IMR-90 (cell line): Measurements from ENCODE around the gene CRYBA1. TPM values are rescaled to one million over a fixed set of nuclear protein-coding genes. Genes with fewer than 3 reads are reported as not detected.
"Not testable (repeated sequence)": the region's sequence is repeated elsewhere in the genome, so short reads cannot be mapped to it uniquely, and the experiment has no call there.

ENCODE experiments used
- ATAC-seq: fragments of 200-7000 bp; cut with Tn5 transposase; 2 replicates; pipeline ENCODE4 v1.9.1; 2020; ENCODE audit warnings: low read depth, mild to moderate bottlenecking, moderate library complexity
- BruUV-seq: library from RNA; stranded (reverse); fragments of 400-500 nt; replicated peaks from 2 replicates; lab custom pipeline; 2021; lab: Mats Ljungman, UMichigan
- CTCF ChIA-PET: fragments of 300-600 bp; formaldehyde crosslinking; extraction: SDS; loops from one replicate; lab custom pipeline; 2021; ENCODE audit warnings: antibody characterized with exemption; lab: Yijun Ruan, JAX
- POLR2A ChIA-PET: fragments of 300-600 bp; sonication (Branson Sonifier 250); formaldehyde crosslinking; loops from one replicate; lab custom pipeline; 2022; ENCODE audit warnings: antibody characterized with exemption; ENCODE audit not compliant: unreplicated experiment; lab: Charles Lee
- DNase-seq: peaks from one replicate; pipeline ENCODE4 v3.0.0; 2013
- H2AFZ ChIP-seq: replicated peaks from 2 replicates; pipeline ENCODE3; 2013; ENCODE audit warnings: low read length, mild to moderate bottlenecking; ENCODE audit not compliant: poor library complexity
- H2AK5ac ChIP-seq: 2 replicates; pipeline ENCODE4 v1.6.1; 2013; ENCODE audit warnings: low read depth, low read length, inconsistent platforms
- H2AK9ac ChIP-seq: replicated peaks from 2 replicates; pipeline ENCODE3; 2013; ENCODE audit warnings: mild to moderate bottlenecking, low read depth, low read length, moderate library complexity; ENCODE audit not compliant: poor library complexity
- H2BK120ac ChIP-seq: 2 replicates; pipeline ENCODE4 v1.6.1; 2013; ENCODE audit warnings: low read depth, low read length, inconsistent platforms
- H2BK15ac ChIP-seq: 3 replicates; pipeline ENCODE4 v1.6.1; 2013; ENCODE audit warnings: low read depth, low read length, inconsistent platforms
- H2BK20ac ChIP-seq: 2 replicates; pipeline ENCODE4 v1.6.1; 2013; ENCODE audit warnings: low read depth, mild to moderate bottlenecking, inconsistent platforms, low read length, moderate library complexity
- H2BK5ac ChIP-seq: 2 replicates; pipeline ENCODE4 v1.6.1; 2013; ENCODE audit warnings: mild to moderate bottlenecking, low read depth, low read length, inconsistent platforms; ENCODE audit not compliant: poor library complexity, severe bottlenecking
- H3K14ac ChIP-seq: replicated peaks from 2 replicates; pipeline ENCODE4 v1.6.1; 2013; ENCODE audit warnings: low read depth, low read length, inconsistent platforms
- H3K18ac ChIP-seq: 2 replicates; pipeline ENCODE4 v1.6.1; 2013; ENCODE audit warnings: low read depth, low read length, control low read depth
- H3K23ac ChIP-seq: 2 replicates; pipeline ENCODE4 v1.6.1; 2013; ENCODE audit warnings: low read depth, low read length, inconsistent platforms
- H3K27ac ChIP-seq: 2 replicates; pipeline ENCODE4 v1.5.1; 2013; ENCODE audit warnings: mild to moderate bottlenecking, control low read depth, low read length; ENCODE audit not compliant: insufficient read depth
- H3K27me3 ChIP-seq: 2 replicates; pipeline ENCODE4 v1.6.1; 2013; ENCODE audit warnings: low read length; ENCODE audit not compliant: control insufficient read depth, insufficient read depth
- H3K36me3 ChIP-seq: 2 replicates; pipeline ENCODE4 v1.6.1; 2013; ENCODE audit warnings: low read length, mixed read lengths; ENCODE audit not compliant: control insufficient read depth, insufficient read depth
- H3K4ac ChIP-seq: 2 replicates; pipeline ENCODE4 v1.6.1; 2013; ENCODE audit warnings: low read depth, low read length, inconsistent platforms
- H3K4me1 ChIP-seq: 2 replicates; pipeline ENCODE4 v1.6.1; 2013; ENCODE audit warnings: low read length, mixed read lengths; ENCODE audit not compliant: control insufficient read depth, insufficient read depth
- H3K4me2 ChIP-seq: 2 replicates; pipeline ENCODE4 v1.6.1; 2013; ENCODE audit warnings: low read depth, mild to moderate bottlenecking, control low read depth, low read length, moderate library complexity
- H3K4me3 ChIP-seq: 2 replicates; pipeline ENCODE4 v1.5.1; 2013; ENCODE audit warnings: low read depth, mild to moderate bottlenecking, control low read depth, low read length, moderate library complexity; ENCODE audit not compliant: insufficient read depth
- H3K56ac ChIP-seq: 2 replicates; pipeline ENCODE4 v1.6.1; 2013; ENCODE audit warnings: low read length, inconsistent platforms; ENCODE audit not compliant: insufficient read depth; ENCODE audit errors: extremely low read depth
- H3K79me1 ChIP-seq, 2 experiments: 2 replicates each; pipeline ENCODE4 v1.6.1; 2013; ENCODE audit warnings: low read length in 2 of 2, inconsistent platforms in 1 of 2, low read depth in 1 of 2
- H3K9ac ChIP-seq: 2 replicates; pipeline ENCODE4 v1.6.1; 2013; ENCODE audit warnings: low read depth, low read length, control low read depth
- H3K9me1 ChIP-seq: 2 replicates; pipeline ENCODE4 v1.6.1; 2013; ENCODE audit warnings: low read length, inconsistent platforms; ENCODE audit not compliant: insufficient read depth
- H3K9me3 ChIP-seq: 2 replicates; pipeline ENCODE4 v1.6.1; 2013; ENCODE audit warnings: low read length; ENCODE audit not compliant: control insufficient read depth, insufficient read depth
- H4K20me1 ChIP-seq: 2 replicates; pipeline ENCODE4 v1.6.1; 2013; ENCODE audit warnings: low read length, inconsistent platforms; ENCODE audit not compliant: insufficient read depth
- H4K5ac ChIP-seq: 2 replicates; pipeline ENCODE4 v1.6.1; 2013; ENCODE audit warnings: mild to moderate bottlenecking, low read depth, low read length, control low read depth
- H4K8ac ChIP-seq, 2 experiments: 2 replicates each; pipeline ENCODE4 v1.6.1; 2013; ENCODE audit warnings: low read depth in 2 of 2, low read length in 2 of 2, control low read depth in 1 of 2, inconsistent platforms in 1 of 2
- H4K91ac ChIP-seq: 2 replicates; pipeline ENCODE4 v1.6.1; 2013; ENCODE audit warnings: low read depth, low read length, inconsistent platforms; ENCODE audit not compliant: insufficient read depth
- WGBS, 2 experiments: methylation state at CpG; one replicate each; pipeline versions ENCODE4 v1.1.5 to v1.1.7; 2013; ENCODE audit warnings: missing lambda C conversion rate in 2 of 2; ENCODE audit not compliant: insufficient read length in 1 of 2; ENCODE audit errors: extremely low coverage in 2 of 2; 5-methylcytosine and 5-hydroxymethylcytosine counted together
- dilution Hi-C: fragments of 300-500 bp; cut with HindIII; formaldehyde crosslinking; loops from one replicate; pipeline ENCODE4 v1.14.3; 2018; ENCODE audit warnings: low sequenced_read_pairs; ENCODE audit not compliant: unreplicated experiment
- in situ Hi-C: fragments of 300-500 bp; cut with MboI; formaldehyde crosslinking; loops from 3 replicates; pipeline ENCODE4 v1.14.3; 2019; ENCODE audit warnings: low sequenced_read_pairs, inconsistent platforms, mixed read lengths
- intact Hi-C: fragments of 100-400 bp; cut with micrococcal nuclease; formaldehyde crosslinking; loops from 2 replicates; pipeline ENCODE4 v1.10.0; 2022
- polyA plus RNA-seq, 3 experiments: library from polyadenylated mRNA; depleted of rRNA; stranded (reverse); fragments of >200 nt; gene quantifications; 2 replicates each; pipeline ENCODE4 v1.2.3, GENCODE V29; 2012; ENCODE audit warnings: low replicate concordance in 1 of 3
- total RNA-seq: library from RNA; depleted of rRNA; stranded (reverse); fragments of >200 nt; gene quantifications from 2 replicates; pipeline ENCODE4 v1.2.3, GENCODE V29; 2012

The CRYBA1 gene
- total and polyA plus RNA-seq, 2 of the 4 experiments (the other 2 are of a cell fraction), result not detected

GRCh38 chr17:29234972-29235371 lies 11.7 kb upstream of the CRYBA1 start:
- H4K20me1 ChIP-seq, H2AK5ac ChIP-seq, ATAC-seq, dilution Hi-C loops, BruUV-seq, H3K4ac ChIP-seq, POLR2A ChIA-PET, H4K5ac ChIP-seq, in situ Hi-C loops, H3K27ac ChIP-seq, H4K91ac ChIP-seq, H3K14ac ChIP-seq, H3K9ac ChIP-seq, H3K4me2 ChIP-seq, H3K27me3 ChIP-seq, H2AK9ac ChIP-seq, H2BK5ac ChIP-seq, H3K56ac ChIP-seq, H3K23ac ChIP-seq, H3K36me3 ChIP-seq, DNase-seq, H3K18ac ChIP-seq, H3K9me3 ChIP-seq, H3K4me3 ChIP-seq, H2BK120ac ChIP-seq, H2BK15ac ChIP-seq, H4K8ac ChIP-seq, H2AFZ ChIP-seq, intact Hi-C loops, H2BK20ac ChIP-seq: not testable (repeated sequence)
- peaks cover 16% of the 10 kb centered on the region for H3K9me1 ChIP-seq
- peaks cover 13% of the 10 kb centered on the region for H3K4me1 ChIP-seq
- CTCF ChIA-PET, result interaction anchor here (1.1 kb wide), 1 partner anchor 16 kb away, joined by 3 read pairs; no protein-coding TSS in a partner anchor
- 100% methylated on average over 1 of the region's 7 CpGs; no CpG with 5 or more reads in 1 of the 2 experiments for WGBS, 2 experiments
- peaks cover 3 to 13% of the 10 kb centered on the region in 2 experiments; a peak in 3 of 4 replicates for H3K79me1 ChIP-seq
